ENCODE results near the gene CYP2W1. TPM values are rescaled to one million over a fixed set of nuclear protein-coding genes. Genes with fewer than 3 reads are reported as not detected.

CYP2W1 gene
- not detected in 2 replicates for total RNA-seq

DNA sequence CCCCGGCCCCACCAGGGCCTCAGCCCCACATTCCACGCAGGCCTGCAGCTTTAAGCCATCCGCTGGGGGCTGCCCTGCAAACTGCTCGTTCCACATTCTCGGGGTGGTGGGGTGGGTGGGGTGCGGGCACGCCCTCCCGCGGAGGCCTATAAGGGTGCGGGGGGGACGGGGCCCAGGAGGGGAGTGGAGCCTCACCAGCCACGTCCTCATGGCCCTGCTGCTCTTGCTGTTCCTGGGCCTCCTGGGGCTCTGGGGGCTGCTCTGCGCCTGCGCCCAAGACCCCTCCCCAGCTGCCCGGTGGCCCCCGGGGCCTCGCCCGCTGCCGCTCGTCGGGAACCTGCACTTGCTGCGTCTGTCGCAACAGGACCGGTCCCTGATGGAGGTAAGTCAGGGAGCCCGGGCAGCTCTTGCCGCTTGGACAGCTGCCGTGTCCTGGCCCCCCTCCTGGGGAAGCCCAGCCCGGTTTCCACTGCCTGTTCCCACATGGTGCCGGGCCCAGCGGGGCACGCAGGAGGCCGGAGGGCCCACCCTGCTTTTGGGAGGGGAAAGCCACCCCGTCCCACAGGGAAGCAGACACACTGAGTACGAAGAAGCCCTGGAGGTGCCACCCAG is at the start of gene CYP2W1:
TSS of gene CYP2W1 (plus strand) at position 178 of the 612 bp plus-strand sequence. CDS start at position 209, 31 bp downstream.

GRCh38 chr7:954330-955238 is 28.4 kb upstream of the CYP2W1 start, which contains the start of gene ADAP1:
Gene ADAP1, minus strand, starts transcription at chr7:954680. Its CDS starts 203 bp downstream, at chr7:954477.

DNA sequence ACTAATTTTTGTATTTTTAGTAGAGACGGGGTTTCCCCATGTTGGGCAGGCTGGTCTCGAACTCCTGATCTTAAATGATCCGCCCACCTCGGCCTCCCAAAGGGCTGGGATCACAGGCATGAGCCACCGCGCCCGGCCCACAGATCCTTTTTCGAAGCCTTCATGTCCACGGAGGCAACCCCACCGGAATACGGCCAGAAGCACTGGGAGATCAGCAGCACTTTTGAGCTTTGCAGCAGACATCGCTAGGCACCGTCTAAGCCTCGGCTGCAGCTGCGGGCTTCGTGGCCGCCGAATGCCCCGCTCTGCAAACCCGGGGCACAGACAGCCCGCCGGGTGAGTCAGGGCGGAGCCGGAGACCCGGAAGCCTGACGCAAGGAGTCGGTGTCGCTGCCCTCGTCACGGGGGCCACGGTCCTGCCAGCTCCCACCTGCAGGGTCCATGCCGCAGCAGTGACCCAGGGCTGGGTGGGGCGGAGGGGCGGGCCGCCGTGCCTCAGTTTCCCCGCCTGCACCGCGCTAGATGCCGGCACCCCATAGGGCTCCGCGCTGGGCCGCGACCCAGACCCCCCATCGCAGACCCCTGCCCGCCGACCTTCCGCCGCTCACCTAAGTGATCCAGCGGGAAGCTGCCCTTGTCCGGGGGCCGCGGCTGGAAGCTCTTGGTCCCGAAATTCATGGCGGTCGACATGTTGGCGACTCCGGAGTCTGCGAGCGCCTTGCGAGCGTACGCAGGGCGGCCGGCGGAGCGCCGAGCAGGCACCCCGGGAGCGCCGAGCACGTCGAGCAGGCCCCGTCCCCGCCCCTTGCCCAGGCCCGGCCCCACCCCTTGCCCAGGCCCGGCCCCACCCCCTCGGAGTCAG is 7.9 kb upstream of the CYP2W1 start, which contains the start of gene COX19:
TSS of gene COX19 (minus strand) at position 730 of the 862 bp plus-strand sequence. CDS start at position 690, 40 bp downstream.

Other genes starting within 250 kb of the CYP2W1 start
- gene SUN1, start 150.7 kb upstream of the CYP2W1 start, total RNA-seq: 96.5 and 148 TPM in 2 replicates
- gene GET4, start 106.6 kb upstream of the CYP2W1 start, total RNA-seq: 31.0 and 33.1 TPM in 2 replicates
- 0.91 and 1.6 TPM in 2 replicates for gene ADAP1, start 28.5 kb upstream of the CYP2W1 start, total RNA-seq
- gene COX19, start 7.6 kb upstream of the CYP2W1 start, total RNA-seq: 8.4 and 9.1 TPM in 2 replicates
- gene GPR146, start 61.4 kb downstream of the CYP2W1 start, total RNA-seq: 12.0 and 37.5 TPM in 2 replicates
- gene GPER1, start 104.9 kb downstream of the CYP2W1 start, total RNA-seq: 0.32 TPM in 1 of 2 replicates, not detected in the other
- gene ZFAND2A, start 177.0 kb downstream of the CYP2W1 start, total RNA-seq: 7.8 and 11.0 TPM in 2 replicates
- not detected in 2 replicates for gene UNCX, start 249.7 kb downstream of the CYP2W1 start, total RNA-seq